ENCODE results near the gene DLGAP4.

Gene DLGAP4

DNA sequence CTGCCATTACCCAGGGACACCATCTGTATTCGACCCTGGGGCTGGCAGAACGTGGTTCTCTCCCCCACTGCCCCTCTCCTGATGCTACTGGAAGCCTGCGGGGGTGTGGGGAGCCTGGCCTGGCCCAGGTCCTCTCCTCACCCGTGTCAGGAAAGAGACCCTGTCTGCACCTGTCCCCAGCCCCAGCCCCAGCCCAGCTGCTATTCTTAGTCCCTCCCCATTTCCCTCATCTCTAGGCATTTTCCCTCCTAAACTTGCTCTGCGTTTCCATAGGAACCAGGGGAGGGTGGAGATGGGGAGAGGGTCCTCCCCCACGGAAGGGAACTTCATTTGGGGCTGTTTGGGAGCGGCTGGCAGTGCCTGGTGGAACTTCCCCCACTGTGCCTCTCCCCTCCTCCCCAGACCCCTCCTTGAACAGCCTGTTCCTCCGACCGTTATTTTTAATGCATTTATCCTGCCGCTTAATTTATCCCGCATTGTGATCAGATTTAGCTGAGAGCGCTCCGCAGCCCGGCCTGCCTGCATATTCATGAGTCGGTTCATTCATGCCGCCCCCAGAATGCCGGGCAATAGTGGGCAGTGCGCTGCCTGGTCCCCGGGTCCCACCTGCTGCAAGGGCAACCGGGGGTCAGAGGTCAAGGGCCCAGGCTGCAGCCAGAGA, 31.8 kb upstream of the DLGAP4 start:
- no peak for DNase-seq

DNA sequence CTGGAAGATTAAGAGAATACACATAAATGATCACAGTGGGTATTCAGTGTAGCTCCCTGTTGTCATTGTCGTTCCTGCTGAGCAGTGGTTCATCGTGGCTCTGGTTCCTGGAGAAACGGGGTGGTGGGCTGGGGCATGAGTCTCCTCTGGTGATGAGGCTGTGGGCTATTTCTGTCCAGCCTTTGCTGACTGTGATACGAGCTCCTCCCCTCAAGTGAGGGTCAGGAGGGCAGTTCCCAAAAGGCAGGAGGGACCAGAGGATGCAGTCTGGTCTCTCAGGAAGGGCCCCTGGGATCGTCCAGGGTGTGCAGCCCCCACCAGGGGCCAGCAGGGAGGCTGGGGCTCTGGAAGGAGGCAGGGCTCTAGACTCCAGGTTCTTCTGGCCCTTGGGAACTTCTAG, 31.1 kb upstream of the DLGAP4 start:
- DNase-seq, result no peak

DNA sequence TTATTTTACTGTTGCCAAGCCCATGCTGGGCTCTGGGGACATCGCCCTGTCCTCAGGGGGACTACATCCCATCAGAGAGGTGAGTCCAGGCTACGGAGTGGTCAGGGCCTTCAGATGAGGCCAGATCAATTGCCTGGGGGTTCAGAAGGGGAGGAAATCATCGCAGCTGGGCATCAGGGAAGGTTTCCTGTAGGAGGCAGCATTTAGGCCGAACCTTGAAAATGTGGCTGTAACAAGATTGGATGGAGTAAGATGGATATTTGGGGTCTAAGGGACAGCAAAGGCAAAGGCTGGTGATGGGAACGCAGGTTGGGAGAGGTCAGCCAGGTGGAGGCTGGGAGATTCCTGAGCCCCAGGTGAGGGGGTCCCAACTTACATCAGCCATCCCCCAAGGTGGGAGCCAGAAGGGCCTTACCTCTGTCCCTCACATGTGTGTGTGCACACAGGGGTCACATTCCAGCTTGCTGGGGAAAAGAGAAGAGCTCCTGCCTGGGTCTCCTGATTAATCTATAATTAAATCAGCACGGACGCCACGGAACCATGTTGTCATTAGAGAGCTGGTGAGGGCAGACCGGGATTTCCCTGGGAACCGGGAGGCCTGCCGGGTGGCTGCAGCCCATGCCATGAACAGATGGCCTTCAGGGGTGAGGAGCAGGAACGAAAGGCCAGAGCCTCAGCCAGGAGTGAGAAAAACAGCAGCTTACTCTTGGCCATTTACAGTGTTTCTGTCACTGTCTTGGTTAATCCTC, 30.5 kb upstream of the DLGAP4 start:
- DNase-seq, result no peak

DNA sequence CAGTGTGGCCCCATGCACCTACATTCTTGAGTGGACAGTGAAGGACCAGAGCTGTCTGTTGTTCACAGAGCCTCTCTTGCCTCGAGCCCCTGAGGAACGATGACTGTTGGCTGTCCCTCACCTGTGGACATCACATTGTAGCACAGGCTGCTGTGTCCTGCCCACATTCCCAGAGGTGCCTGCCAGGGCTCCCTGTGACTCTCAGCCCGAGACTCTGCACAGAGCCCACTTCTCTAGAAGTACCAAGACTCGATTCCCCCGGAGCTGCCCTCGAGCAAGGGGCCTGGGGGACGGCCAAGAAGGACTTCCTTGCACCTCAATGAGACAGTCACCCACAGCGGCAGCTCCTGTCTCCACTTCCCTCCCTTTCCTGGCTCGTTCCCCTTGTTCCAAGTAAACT, 28.6 kb upstream of the DLGAP4 start:
- no peak for DNase-seq

DNA sequence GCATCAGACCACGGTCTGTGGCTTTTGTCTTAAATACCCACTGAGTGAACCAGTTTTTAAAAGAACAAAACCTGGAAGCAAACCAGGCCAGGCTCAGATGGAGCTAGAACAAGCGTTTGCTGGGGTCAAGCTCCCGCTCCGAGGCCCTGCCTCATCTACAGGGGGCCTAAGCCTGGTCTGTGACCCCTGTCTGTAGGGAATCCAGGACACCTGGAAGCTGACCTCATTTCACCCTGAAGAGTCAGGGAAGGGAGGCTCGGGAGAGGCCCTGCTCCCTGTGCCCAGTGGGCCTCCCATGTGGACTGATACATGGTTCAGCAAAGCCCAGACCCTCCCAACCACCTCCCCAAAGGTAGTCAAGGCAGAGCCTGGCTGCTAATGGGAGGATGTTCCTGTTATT, 26.8 kb upstream of the DLGAP4 start:
- no peak for DNase-seq

DNA sequence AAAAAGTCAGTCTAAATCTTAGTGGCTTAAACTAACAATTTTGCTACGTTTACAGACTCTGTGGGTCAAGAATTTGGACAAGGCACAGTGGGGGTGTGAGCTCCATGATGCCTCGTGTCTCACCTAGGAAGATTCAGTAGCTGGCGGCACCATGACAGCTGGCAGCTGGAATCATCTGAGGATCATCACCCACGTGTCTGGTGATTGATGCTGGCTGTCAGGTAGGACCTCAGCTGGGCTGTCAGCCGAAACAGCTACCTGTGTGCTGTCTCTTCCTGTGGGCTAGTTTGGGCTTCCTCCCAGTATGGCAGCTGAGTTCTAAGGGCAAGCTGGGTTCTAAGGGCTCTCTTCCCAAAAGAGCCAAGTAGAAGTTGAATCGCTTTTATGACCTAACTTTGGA, 26.4 kb upstream of the DLGAP4 start:
- no peak for DNase-seq

DNA sequence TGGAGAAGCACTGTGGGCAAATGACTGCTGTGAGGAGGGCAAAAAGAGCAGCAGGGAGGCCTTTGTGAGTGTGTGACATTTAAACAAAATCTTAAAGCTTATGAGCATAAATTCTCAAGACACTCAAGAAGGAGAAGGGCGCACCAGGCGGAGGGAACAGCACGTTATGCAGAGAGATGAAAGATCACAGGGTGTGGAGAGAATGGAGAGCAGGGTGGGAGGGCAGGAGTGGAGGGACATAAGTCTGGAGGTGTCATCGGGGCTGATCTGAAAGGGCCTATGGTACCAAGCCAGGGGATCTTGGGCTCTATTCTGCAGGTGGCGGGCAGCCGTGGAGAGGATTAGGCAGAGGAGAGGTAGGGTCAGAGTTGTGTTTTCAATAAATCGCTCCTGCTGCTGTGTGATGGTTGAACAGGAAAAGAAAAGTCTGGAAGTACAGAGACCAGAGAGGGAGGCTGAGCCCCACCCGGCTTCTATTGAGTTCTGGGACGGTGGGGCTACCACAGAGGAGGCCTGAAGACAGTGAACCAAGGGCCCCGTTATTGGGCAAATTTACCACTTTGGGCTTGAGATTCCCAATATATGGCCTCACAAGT, 24.3 kb upstream of the DLGAP4 start:
- DNase-seq, result no peak

DNA sequence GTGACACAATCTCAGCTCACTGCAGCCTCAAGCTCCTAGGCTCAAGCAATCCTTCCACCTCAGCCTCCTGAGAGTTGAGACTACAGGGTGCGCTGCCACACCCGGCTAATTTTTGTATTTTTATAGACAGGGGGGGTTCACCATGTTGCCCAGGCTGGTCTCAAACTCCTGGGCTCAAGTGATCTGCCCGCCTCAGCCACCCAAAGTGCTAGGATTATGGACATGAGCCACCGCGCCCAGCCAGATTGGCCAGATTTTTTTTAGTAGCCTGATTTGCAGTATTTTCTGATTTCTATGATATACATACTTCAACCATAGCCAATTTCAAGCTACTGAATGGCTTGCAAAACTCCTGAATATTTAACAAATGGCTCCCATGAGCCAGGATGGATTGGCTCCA, 21.4 kb upstream of the DLGAP4 start:
- no peak for DNase-seq

DNA sequence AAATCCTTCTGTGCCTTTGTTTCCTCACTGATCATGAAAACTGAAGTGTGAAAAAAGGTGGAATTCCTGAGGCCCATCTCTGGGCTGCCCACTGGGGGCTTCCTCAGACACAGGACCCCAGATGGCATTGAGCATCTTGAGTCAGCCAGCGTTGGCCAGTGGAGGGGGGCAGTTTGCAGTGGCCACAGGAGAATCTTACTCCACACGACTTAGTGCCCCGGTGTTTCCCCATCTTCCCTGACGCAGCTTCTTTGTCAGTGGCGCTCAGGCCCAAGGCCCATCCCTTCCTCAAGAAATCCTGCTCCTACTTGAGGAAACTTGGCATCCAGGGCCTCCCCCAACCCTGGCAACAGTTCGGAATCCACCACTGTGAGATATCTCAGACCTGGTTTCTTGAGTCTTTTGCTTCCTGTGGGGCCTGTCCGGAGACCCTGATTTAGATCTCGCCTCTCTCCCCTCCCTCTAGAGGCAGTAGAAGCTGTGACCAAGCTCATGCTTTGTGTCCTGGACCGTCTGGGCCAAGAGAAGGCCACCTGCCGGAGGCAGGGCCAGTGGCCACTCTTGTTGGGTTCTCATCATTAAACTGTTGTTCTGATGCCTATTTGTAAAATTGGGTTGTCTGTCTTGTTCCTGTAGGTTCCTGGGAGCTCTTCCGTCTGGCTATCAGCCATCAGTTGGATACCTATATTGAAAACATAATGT, 20.2 kb upstream of the DLGAP4 start:
- no peak for DNase-seq

DNA sequence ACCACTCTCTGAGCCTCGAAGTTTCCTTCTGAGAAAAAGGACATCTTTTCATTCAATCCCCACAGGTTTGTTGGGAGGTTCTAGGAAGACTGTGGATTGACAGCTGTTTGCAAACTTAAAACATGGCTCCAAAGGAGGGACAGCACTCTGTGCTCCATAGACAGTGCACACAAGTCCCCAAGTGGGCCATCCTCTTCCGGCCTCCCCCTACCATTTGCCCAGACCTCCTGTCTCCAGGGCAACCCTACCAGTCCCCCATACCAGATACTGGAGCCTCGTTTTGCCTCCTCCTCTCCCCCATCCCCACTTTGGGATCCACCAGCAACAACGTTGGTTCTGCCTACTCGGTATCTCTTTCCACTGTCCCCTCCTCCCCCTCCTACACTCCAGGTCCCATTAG, 8.5 kb upstream of the DLGAP4 start:
- no peak for DNase-seq

DNA sequence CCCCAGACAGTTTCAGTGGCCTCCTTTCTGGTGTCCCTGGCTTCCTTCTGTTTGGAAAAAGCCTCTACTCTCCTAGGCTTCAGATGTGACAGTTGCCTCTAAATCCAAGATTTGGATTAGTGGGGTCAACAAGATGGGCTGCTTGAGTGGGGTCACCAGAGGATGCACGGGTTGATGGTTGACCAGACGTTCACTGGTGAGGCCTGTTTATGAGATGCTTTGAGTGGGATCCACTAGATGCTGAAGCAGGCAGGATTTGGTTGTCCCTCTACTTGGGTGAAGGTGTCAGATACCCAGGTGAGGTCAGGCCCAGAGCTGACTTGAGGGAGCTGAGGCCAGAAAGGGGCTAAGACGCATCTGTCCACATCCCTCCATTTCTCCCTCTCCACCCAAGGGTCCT, 8.1 kb upstream of the DLGAP4 start:
- DNase-seq, result no peak

DNA sequence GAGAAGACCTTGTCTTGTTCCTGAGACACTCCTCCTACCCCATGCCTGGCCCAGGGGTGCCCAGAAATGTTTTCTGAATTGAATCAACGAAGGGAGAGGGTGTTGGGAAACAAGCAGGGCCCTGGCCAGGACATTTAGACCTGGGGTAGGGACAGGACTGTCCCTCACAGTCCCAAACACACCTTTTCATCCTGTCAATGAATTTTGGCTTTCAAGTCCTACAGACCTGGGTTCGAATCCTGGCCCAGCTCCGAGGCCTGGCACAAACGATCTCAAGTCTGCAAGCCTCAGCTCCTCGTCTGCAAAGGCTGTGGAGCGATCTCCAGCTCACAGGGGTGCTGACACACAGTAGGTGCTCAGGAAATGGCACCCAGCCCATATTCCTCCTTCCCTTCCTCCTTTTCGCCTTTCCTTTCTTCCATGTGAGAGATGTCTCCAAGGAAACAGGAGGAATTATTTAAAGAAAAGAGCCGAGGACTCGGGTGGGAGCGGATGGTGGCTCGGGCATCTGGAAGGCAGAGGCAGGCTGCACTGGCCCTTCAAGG, 7.3 kb upstream of the DLGAP4 start:
- no peak for DNase-seq

DNA sequence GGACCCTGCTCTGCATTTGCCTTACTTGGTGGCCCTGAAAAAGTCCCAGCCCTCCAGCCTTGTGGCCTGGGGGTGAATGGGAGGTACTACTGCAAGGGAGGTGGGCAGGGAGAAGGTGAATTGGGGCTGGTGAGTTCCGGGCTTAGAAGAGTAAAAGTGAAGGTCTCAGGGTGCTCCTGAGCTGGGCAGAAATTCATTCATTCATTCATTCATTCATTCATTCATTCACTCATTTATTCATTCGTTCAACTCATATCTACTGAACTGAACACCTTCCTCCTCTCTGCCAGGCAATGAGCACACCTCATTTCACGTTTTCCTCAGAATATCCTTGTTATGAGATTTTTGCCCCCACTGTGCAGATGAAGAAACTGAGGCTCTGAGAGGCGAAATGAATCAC, 6.7 kb upstream of the DLGAP4 start:
- DNase-seq, result no peak

DNA sequence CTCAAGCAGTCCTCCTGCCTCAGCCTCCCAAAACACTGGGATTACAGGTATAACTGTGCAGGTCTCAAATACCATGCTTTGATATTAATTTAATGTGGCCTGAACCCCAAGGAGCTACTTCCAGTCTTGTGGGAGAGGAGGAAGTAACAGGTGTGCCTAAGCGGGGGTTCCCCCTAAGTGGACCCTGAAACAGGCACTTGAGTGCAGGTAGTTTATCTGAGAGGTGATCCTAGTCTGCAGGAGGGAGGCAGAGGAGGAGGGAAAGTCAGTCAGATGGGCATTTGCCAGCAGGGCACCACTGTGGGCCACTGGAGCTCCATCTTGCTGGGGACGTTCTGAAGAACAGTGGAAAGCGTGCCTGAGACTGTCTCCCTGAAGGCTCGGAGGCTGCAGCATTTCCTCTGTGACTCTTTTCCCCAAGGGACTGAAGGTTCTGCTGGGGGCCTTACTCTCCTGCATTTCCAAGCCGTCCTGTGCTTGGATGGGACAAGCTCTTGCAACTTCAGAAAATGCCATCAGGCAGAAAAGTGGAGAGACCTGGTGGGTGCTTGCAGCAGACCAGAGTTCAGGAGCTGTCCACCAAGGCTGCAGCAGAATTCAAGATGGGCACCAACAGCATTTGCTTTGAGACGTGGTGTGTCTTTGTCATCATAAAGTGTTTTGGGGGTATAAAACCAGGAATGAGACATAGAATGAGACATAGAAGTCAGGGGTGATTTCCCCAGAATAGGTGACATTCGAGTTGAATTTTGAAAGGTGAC, 4.6 kb upstream of the DLGAP4 start:
- DNase-seq, result no peak

DNA sequence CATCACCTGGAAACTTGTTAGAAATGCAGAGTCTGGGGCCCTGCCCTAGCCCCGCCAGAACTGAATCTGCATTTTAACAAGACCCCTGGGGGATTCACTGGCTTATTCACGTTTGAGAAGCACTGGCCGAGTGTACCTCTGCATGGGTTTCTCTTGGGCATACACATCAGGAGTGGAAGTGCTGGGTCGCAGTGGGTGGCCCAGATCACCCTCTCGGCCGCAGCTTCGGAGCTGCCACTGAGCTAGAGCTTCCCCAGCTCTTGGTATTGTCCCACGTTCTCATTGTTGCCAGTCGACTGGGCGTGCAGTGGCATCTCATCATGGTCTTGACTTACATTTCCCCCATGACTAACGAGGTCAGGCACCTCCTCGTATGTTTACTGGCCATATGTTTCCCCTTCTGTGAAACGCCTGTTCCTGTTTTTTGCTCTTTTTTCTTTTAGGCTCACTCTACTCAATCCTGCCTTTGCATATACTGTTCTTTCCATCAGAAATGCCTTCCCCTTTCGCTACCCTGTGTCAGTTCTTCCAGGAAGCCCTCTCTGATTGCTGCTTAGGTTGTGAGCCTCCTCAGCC, 3.0 kb upstream of the DLGAP4 start:
- DNase-seq, result no peak

DNA sequence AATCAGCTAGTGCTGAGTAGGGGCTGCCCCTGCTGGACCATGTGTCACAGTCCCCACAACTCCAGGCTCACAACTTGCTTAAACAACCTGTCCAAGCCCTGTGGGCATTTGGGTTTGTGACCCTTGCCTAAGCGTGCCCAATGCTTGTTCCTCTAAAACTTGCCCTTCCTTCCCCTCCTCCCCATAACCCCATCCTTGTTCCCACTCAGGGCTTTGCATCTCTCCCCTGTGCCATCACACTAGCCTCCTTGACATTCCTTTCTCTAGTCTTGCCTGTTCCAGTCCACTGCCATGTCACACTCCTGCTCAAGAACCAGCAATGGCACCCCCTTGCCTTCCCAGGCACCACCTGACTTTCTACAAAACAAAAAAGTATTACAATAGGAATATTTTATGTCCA, 2.3 kb upstream of the DLGAP4 start:
- no peak for DNase-seq

DNA sequence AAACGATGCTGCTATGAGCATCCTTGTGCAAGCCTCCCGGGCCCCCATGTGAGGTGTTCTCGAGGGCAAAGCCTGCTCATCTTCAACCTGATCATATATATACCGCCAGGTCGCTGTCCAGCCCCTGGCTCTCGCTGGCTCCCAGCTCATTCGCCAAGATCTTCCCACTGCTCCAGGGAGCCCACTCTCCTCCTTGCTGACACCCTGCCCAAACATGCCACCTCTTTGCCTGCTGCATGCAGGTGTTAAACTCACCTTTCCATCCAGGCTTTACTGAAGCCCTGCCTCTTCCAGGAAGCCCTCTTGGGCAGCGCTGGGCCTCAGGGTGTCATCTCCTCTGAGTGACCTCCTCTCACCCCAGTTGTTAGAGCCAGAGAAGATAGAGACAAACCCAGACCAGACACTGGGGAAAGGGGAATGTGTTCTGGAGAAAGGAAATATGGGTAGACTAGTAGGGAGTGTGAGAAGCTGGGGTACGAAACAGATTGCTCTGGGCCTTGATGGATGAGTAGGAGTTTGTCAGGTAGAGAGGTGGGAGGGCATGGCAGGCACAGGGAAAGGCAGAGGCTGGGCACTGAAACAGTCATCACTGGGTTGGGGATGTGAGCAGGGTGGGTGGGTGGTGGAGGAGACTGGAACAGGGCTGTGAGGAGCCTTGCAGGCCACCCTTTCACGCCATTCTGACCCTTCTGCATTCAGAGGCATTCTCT, 1.2 kb upstream of the DLGAP4 start:
- DNase-seq, result no peak

DNA sequence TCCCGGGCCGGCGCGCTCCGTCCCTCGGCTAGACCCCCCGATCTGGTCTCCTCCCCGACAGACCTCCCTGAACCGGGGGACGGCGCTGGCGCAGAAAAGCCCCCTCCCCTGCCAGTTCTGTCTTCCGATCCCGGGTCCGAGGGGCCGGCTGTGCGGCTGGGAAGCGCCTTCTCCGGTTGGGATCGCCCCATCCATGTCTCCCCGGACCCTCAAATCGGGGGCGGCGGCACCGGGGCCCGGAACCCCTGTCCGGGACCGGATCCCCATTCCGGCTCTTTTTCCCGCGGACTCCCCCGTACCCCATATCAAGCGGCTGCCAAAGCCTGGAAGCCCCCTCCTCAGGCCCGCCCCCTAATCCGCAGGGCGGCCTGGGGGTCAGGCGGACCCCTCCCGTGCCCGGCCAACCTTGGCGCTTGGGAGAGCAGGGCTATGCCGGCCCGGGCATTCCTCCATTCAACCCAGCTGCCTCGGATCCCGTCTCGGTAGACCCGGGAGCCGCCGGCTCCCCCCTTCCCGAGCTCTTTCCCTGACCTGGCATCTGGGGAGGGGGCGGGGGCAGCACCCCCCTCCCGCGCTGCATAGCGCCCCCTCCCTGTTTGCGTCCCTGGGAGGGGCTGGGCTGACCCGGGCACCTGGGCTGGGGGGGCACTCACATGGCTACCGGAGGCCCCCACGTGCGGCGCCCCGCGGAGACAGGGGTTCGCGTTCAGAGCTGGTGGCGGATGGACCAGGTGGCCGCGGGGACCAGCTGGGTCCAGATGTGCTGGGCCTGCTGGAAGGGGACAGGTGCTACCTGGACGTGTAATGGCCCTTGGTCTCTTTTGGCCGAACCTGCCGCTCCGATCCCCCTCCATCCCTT, 643 bp downstream of the DLGAP4 start:
- no peak for DNase-seq

DNA sequence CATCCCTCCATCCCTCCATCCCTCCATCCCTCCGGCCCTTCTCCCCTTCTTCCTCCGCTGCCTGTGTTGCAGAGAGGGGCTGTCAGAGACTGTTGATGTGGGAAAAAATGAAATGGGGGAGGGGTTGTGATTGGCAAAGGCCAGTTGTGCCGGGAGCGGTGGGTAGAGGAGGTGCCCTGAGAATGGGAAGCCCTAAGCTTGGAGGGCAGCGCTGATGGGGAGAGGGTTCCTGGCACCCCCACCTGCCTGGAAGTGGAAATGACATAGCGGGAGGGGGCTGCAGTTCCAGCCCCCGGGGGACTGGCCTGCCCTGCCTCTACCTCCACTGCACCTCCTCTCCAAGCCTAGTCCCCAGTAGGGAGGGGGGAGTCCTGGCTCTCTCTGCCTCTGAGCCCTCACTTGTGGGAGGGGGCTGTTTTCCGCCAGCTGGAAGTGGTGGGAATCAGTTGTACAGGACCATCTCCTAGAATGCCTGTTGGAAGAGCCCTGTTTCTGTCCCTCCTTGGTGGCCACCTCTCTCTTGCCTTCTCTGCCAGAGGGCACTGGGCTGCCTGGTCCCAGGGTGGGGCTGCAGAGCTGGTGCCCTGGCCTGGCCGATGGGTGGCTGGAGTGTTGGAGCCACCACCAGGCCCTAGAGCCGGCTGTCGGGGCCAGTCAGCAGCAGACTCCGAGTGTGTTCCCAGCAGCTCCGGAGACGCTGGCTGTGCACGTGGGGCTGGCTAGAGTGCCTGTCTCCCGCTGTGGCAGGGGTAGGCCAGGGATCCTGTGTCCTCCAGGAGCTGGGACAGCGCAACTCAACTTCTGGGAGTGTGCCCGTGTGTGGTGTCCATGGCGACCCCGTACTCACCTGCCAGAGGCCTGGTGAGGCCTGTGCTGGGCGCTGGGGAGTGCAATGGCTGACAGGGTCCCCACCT, 1.5 kb downstream of the DLGAP4 start:
- no peak for DNase-seq

DNA sequence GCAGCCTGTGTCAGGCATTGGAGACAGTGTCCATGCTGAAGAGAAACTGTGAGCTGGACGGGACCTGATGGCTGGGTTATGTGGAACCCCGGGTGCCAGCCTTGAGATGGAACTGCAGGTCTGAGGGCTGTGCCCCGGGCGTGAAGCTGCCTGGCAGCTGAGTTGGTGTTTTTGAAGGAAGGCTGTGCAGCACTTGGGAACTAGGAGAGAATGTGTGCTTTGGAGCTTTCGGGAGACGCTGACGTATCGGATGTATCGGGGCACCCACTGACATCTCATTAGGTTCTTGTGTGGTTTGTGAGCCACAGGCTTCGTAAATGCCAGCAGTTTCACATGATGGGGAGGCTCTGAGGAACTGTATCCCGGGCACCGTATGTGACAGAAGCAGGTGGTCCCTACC, 2.2 kb downstream of the DLGAP4 start:
- DNase-seq, result no peak

All from CD4-positive, alpha-beta T cell treated with Interleukin-17A for 1 hour (primary cell).